GM12864 (cell line): ENCODE data around the gene ZNF365.

Source experiments
- DNase-seq: peaks from one replicate; pipeline ENCODE4 v3.0.0-alpha.2; 2011; ENCODE audit warnings: low read depth
- H3K4me3 ChIP-seq: 2 replicates; pipeline ENCODE4 v1.5.1; 2011; ENCODE audit warnings: mild to moderate bottlenecking, low read depth, low read length, control low read depth
- CTCF ChIP-seq: IDR thresholded peaks from 2 replicates; pipeline ENCODE4 v1.5.1; 2011; ENCODE audit warnings: low read depth, mild to moderate bottlenecking, moderate library complexity, low read length, control low read depth, inconsistent platforms; ENCODE audit errors: missing control alignments

The ZNF365 gene

GRCh38 chr10:62451611-62451975 is 77.4 kb downstream of the ZNF365 start:
- no peak overlapping the region for H3K4me3 ChIP-seq
- no peak for TF ChIP-seq CTCF
- no peak for DNase-seq
